GM12878 (cell line): ENCODE data around the gene CBARP. TPM values are rescaled to one million over a fixed set of nuclear protein-coding genes. Genes with fewer than 3 reads are reported as not detected.

ENCODE experiments used
- BMI1 ChIP-seq: fragments of 450-650 bp; IDR thresholded peaks from 2 replicates; pipeline ENCODE4 v1.6.1; 2016; ENCODE audit warnings: mild to moderate bottlenecking, moderate library complexity, borderline replicate concordance
- CEBPB ChIP-seq, 2 experiments: fragments of 150-350 bp in 1 of 2; IDR thresholded peaks; 2 replicates each; pipeline ENCODE4 v1.6.1; 2012 to 2014; ENCODE audit warnings: low read depth in 2 of 2, low read length in 2 of 2, borderline replicate concordance in 1 of 2, inconsistent platforms in 1 of 2
- CREB1 ChIP-seq: IDR thresholded peaks from 2 replicates; pipeline ENCODE4 v1.6.1; 2012; ENCODE audit warnings: low read depth, mild to moderate bottlenecking, inconsistent platforms
- ETV6 ChIP-seq, 2 experiments: fragments of 450-650 bp in 1 of 2; IDR thresholded peaks in 1 of 2; conservative IDR thresholded peaks in 1 of 2; 2 replicates each; pipeline ENCODE4 v1.6.1; 2014; ENCODE audit warnings: antibody characterized with exemption in 1 of 2, borderline replicate concordance in 1 of 2, low read depth in 1 of 2, mild to moderate bottlenecking in 1 of 2, moderate library complexity in 1 of 2
- GATAD2B ChIP-seq: fragments of 450-650 bp; conservative IDR thresholded peaks from 2 replicates; pipeline ENCODE4 v1.6.1; 2017; ENCODE audit warnings: low read depth, mild to moderate bottlenecking, moderate library complexity
- NFYA ChIP-seq: IDR thresholded peaks from 2 replicates; pipeline ENCODE4 v1.6.1; 2011; ENCODE audit warnings: low read depth, mild to moderate bottlenecking, low read length, improper control_type of control experiment, borderline replicate concordance
- PAX5 ChIP-seq: IDR thresholded peaks from 2 replicates; pipeline ENCODE4 v1.6.1; 2011; ENCODE audit warnings: low read depth, low read length, borderline replicate concordance
- RCOR1 ChIP-seq: conservative IDR thresholded peaks from 2 replicates; pipeline ENCODE4 v1.6.1; 2012; ENCODE audit warnings: low read depth, low read length, improper control_type of control experiment
- SMC3 ChIP-seq: IDR thresholded peaks from 2 replicates; pipeline ENCODE4 v1.6.1; 2011; ENCODE audit warnings: low read length, improper control_type of control experiment, borderline replicate concordance
- SUZ12 ChIP-seq: fragments of 200-600 bp; sonication (generic); IDR thresholded peaks from one replicate; pipeline ENCODE4 v1.6.1; 2018; ENCODE audit warnings: antibody characterized with exemption, mild to moderate bottlenecking; ENCODE audit not compliant: unreplicated experiment
- WRNIP1 ChIP-seq: IDR thresholded peaks from 2 replicates; pipeline ENCODE4 v1.6.1; 2011; ENCODE audit warnings: low read depth, low read length, improper control_type of control experiment, borderline replicate concordance
- ZNF207 ChIP-seq: fragments of 450-650 bp; IDR thresholded peaks from 2 replicates; pipeline ENCODE4 v1.6.1; 2014; ENCODE audit warnings: antibody characterized with exemption, mild to moderate bottlenecking, borderline replicate concordance
- polyA plus RNA-seq, 11 experiments: library from polyadenylated mRNA; depleted of rRNA in 4 of 11; unstranded in 6 of 11; stranded (reverse) in 5 of 11; fragments of >200 nt; fragmentation: Nextera tagmentation in 4 of 11; fragmentation: Illumina TruSeq in 1 of 11; extraction: Ambion mirVana in 4 of 11; extraction: Trizol in 1 of 11; gene quantifications; 1 replicate in 1 of 11; 2 replicates in 10 of 11; pipeline versions ENCODE4 v1.2.1 to v1.2.3, GENCODE V29; 2011 to 2016; ENCODE audit warnings: inconsistent platforms in 2 of 11, missing spikeins in 2 of 11, low read depth in 1 of 11
- total RNA-seq, 4 experiments: library from RNA; depleted of rRNA in 3 of 4; stranded (reverse); fragments of >200 nt in 3 of 4; fragmentation: Illumina TruSeq in 1 of 4; extraction: Trizol in 1 of 4; gene quantifications; 2 replicates each; pipeline versions ENCODE4 v1.2.1 to v1.2.3, GENCODE V29; 2013 to 2021
- TF ChIP-seq, protein P1 (sequence below): fragments of 450-650 bp; IDR thresholded peaks from 2 replicates; pipeline ENCODE4 v1.6.1; 2017; ENCODE audit warnings: borderline replicate concordance
- TF ChIP-seq, protein P2 (sequence below): fragments of 450-650 bp; IDR thresholded peaks from 2 replicates; pipeline ENCODE4 v1.6.1; 2014; ENCODE audit warnings: mild to moderate bottlenecking
- TF ChIP-seq, protein P3 (sequence below): fragments of 450-650 bp; IDR thresholded peaks from 2 replicates; pipeline ENCODE4 v1.6.1; 2016; ENCODE audit warnings: mild to moderate bottlenecking
- TF ChIP-seq, protein P4 (sequence below): fragments of 450-650 bp; formaldehyde crosslinking; IDR thresholded peaks from 2 replicates; pipeline ENCODE4 v1.4.0; 2022; ENCODE audit warnings: mild to moderate bottlenecking, moderate library complexity
- TF ChIP-seq, protein P5 (sequence below): fragments of 450-650 bp; IDR thresholded peaks from 2 replicates; pipeline ENCODE4 v1.6.1; 2017; ENCODE audit warnings: mild to moderate bottlenecking, low read depth, inconsistent platforms; ENCODE audit not compliant: poor library complexity, severe bottlenecking

The CBARP gene
- total and polyA plus RNA-seq, 10 of the 15 experiments (the other 5 are each of a cell fraction or from before 2014, with no cell fraction given): 0.04 to 0.59 (median 0.18) TPM; not detected in 3

DNA sequence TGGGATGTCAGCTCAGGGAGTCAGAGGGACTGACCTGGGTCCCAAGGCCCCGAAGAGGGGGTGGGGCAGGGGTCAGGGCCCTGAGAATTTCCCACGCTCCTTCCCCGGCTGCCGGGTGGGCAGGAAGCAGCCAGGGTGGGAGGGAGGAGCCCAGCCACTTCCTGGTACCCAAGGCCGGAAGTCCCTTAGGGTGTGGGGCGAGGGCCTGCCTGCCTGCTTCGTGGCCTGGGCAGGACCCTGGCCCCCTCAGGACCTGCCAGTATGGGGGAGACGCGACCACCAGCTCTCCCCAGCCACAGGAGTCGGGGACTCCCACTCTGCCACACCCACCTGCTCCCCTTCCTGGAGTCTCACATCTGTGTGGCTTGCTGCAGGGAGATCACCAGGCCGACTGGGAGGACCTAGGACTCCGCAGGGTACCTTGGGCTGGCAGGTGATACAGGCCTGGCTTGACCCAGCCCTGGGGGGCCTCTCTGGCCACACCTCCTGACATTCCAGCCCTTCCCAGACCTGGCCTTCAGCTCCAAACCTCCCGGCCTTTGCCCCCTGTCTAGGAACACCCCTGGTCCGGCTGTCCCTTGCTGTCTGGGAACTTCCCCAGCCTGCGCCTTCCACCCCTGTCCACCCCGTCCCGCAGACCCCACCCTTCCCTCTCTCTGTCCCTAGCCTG is 21.5 kb upstream of the CBARP start (continued):
- TF ChIP-seq BMI1: no peak
- TF ChIP-seq, protein P1, sequence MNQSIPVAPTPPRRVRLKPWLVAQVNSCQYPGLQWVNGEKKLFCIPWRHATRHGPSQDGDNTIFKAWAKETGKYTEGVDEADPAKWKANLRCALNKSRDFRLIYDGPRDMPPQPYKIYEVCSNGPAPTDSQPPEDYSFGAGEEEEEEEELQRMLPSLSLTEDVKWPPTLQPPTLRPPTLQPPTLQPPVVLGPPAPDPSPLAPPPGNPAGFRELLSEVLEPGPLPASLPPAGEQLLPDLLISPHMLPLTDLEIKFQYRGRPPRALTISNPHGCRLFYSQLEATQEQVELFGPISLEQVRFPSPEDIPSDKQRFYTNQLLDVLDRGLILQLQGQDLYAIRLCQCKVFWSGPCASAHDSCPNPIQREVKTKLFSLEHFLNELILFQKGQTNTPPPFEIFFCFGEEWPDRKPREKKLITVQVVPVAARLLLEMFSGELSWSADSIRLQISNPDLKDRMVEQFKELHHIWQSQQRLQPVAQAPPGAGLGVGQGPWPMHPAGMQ: no peak
- TF ChIP-seq, protein P2, sequence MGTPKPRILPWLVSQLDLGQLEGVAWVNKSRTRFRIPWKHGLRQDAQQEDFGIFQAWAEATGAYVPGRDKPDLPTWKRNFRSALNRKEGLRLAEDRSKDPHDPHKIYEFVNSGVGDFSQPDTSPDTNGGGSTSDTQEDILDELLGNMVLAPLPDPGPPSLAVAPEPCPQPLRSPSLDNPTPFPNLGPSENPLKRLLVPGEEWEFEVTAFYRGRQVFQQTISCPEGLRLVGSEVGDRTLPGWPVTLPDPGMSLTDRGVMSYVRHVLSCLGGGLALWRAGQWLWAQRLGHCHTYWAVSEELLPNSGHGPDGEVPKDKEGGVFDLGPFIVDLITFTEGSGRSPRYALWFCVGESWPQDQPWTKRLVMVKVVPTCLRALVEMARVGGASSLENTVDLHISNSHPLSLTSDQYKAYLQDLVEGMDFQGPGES: no peak
- TF ChIP-seq ZNF207: peak; percentile 64; the same call in 1 of the 2 replicates
- no peak for TF ChIP-seq NFYA
- TF ChIP-seq PAX5: no peak; the same call in 1 of the 2 replicates
- TF ChIP-seq, protein P3, sequence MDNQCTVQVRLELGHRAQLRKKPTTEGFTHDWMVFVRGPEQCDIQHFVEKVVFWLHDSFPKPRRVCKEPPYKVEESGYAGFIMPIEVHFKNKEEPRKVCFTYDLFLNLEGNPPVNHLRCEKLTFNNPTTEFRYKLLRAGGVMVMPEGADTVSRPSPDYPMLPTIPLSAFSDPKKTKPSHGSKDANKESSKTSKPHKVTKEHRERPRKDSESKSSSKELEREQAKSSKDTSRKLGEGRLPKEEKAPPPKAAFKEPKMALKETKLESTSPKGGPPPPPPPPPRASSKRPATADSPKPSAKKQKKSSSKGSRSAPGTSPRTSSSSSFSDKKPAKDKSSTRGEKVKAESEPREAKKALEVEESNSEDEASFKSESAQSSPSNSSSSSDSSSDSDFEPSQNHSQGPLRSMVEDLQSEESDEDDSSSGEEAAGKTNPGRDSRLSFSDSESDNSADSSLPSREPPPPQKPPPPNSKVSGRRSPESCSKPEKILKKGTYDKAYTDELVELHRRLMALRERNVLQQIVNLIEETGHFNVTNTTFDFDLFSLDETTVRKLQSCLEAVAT: peak; percentile 75
- TF ChIP-seq CREB1: no peak
- TF ChIP-seq CEBPB (IDR thresholded peaks at IDR 0.05; ENCODE audit: borderline replicate concordance in 1 of 2, low read depth in 2 of 2, low read length in 2 of 2): no peak
- TF ChIP-seq, protein P4, sequence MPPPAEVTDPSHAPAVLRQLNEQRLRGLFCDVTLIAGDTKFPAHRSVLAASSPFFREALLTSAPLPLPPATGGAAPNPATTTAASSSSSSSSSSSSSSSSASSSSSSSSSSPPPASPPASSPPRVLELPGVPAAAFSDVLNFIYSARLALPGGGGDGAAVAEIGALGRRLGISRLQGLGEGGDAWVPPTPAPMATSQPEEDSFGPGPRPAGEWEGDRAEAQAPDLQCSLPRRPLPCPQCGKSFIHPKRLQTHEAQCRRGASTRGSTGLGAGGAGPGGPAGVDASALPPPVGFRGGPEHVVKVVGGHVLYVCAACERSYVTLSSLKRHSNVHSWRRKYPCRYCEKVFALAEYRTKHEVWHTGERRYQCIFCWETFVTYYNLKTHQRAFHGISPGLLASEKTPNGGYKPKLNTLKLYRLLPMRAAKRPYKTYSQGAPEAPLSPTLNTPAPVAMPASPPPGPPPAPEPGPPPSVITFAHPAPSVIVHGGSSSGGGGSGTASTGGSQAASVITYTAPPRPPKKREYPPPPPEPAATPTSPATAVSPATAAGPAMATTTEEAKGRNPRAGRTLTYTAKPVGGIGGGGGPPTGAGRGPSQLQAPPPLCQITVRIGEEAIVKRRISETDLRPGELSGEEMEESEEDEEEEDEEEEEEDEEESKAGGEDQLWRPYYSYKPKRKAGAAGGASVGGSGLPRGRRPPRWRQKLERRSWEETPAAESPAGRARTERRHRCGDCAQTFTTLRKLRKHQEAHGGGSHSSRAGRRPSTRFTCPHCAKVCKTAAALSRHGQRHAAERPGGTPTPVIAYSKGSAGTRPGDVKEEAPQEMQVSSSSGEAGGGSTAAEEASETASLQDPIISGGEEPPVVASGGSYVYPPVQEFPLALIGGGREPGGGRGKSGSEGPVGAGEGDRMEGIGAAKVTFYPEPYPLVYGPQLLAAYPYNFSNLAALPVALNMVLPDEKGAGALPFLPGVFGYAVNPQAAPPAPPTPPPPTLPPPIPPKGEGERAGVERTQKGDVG (CRISPR knock-in tag): 0 out of 2 replicates have a peak, but pooled peaks have one; percentile 15
- TF ChIP-seq GATAD2B: peak; percentile 100
- peak in 1 of 2 experiments; percentile 84; a peak in 2 of 4 replicates for TF ChIP-seq ETV6 (conservative IDR thresholded peaks at IDR 0.05 in 1 of 2, IDR thresholded peaks at IDR 0.05 in 1 of 2; ENCODE audit: borderline replicate concordance in 1 of 2, low read depth in 1 of 2)
- TF ChIP-seq, protein P5, sequence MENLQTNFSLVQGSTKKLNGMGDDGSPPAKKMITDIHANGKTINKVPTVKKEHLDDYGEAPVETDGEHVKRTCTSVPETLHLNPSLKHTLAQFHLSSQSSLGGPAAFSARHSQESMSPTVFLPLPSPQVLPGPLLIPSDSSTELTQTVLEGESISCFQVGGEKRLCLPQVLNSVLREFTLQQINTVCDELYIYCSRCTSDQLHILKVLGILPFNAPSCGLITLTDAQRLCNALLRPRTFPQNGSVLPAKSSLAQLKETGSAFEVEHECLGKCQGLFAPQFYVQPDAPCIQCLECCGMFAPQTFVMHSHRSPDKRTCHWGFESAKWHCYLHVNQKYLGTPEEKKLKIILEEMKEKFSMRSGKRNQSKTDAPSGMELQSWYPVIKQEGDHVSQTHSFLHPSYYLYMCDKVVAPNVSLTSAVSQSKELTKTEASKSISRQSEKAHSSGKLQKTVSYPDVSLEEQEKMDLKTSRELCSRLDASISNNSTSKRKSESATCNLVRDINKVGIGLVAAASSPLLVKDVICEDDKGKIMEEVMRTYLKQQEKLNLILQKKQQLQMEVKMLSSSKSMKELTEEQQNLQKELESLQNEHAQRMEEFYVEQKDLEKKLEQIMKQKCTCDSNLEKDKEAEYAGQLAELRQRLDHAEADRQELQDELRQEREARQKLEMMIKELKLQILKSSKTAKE: no peak
- no peak for TF ChIP-seq WRNIP1
- no peak for TF ChIP-seq SUZ12
- TF ChIP-seq RCOR1: no peak
- TF ChIP-seq SMC3: no peak; the same call in 1 of the 2 replicates
